Activated CD8-positive, alpha-beta memory T cell treated with anti-CD3 and anti-CD28 coated beads, Interleukin-2, amount 10 ng/mL, durations not matched to agents 7 days and 5 days (primary cell): ENCODE data around the gene PIK3CB. TPM values are rescaled to one million over a fixed set of nuclear protein-coding genes. Genes with fewer than 3 reads are reported as not detected.
"Not testable (repeated sequence)": the region's sequence is repeated elsewhere in the genome, so short reads cannot be mapped to it uniquely, and the experiment has no call there.

Source experiments
- ATAC-seq: fragments of 150-1000 bp; cut with Tn5 transposase; one replicate; pipeline ENCODE4 v1.10.0; 2021; ENCODE audit warnings: moderate library complexity
- CTCF ChIA-PET: fragments of 350-600 bp; sonication (Branson Sonifier 250); formaldehyde crosslinking; loops from one replicate; lab custom pipeline; 2021; ENCODE audit warnings: antibody characterized with exemption; lab: Charles Lee
- DNase-seq: peaks from one replicate; pipeline ENCODE4 v3.0.0-alpha.2; 2020
- H3K27ac Mint-ChIP-seq: one replicate; pipeline ENCODE4 v1.8.0; 2021; ENCODE audit warnings: mild to moderate bottlenecking, mixed read lengths
- H3K27me3 Mint-ChIP-seq: one replicate; pipeline ENCODE4 v1.8.0; 2021; ENCODE audit warnings: mixed read lengths
- H3K36me3 Mint-ChIP-seq: one replicate; pipeline ENCODE4 v1.8.0; 2021; ENCODE audit warnings: mild to moderate bottlenecking, mixed read lengths
- H3K4me1 Mint-ChIP-seq: one replicate; pipeline ENCODE4 v1.8.0; 2021; ENCODE audit warnings: mixed read lengths
- H3K4me3 Mint-ChIP-seq: one replicate; pipeline ENCODE4 v1.8.0; 2021; ENCODE audit warnings: mild to moderate bottlenecking, moderate library complexity, mixed read lengths
- H3K9me3 Mint-ChIP-seq: one replicate; pipeline ENCODE4 v1.8.0; 2022; ENCODE audit warnings: low read depth, mixed read lengths
- total RNA-seq, 2 experiments: library from RNA; stranded (reverse); gene quantifications; one replicate each; pipeline ENCODE4 v1.2.3, GENCODE V29; 2021

Gene PIK3CB
- total RNA-seq, 2 experiments from 2014 or later = 7.1 to 8.4 TPM

DNA sequence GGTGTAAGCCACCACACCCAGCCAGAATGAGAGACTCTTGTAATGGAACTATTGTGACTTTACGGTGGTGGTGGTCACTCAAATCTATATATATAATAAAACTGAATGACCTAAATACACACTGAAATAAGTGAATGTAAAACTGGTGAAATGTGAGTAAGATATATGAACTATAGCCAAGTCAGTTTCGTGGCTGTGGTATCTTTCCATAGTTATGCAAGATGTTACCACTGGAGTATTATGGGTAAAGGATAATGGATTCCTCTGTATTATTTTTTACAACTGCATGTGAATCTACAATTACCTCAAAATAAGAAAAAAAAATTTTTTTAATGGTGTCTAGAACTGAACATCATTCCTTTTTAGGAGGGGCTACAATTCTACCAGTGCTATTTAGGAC is 21.9 kb downstream of the PIK3CB start:
- H3K4me3 Mint-ChIP-seq = no peak overlapping the region
- ATAC-seq (no peak), DNase-seq (no peak)
- H3K36me3 Mint-ChIP-seq = peaks cover 6% of the 10 kb centered on the region
- no peaks in the 10 kb centered on the region for H3K9me3 Mint-ChIP-seq
- no peak overlapping the region for H3K27ac Mint-ChIP-seq
- H3K27me3 Mint-ChIP-seq = no peaks in the 10 kb centered on the region
- peaks cover 18% of the 10 kb centered on the region for H3K4me1 Mint-ChIP-seq
- CTCF ChIA-PET = no interaction called here

DNA sequence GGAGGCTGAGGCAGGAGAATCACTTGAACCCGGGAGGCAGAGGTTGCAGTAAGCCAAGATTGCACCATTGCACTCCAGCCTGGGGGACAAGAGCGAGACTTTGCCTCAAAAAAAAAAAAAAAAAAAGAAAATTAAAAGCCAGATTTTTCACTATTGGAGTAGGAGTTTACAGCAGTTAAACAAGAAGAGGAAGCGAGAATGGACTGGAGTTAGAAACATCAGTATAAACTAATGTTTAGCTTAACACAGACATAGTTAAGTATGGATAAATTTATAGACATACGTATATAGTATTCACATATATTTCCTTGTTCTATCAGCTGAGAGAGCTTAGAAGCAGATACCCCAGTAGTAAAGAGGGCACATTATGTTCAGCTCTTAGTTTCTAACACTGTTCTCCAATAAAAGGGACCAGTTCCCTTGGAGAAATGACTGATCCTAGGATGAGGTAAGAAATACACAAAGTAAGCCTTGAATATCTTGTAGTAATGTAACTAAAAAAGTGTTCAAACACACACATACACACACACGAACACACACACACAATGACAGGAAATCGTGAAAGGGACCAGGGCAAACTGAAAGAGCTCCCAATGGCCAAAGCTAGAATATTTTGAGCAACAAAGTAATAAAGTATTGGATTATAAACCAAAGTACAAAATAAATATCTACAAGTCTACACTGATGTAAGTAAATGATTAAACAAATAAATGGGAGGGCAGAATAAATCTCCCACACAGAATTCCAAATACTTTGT is 25.1 kb downstream of the PIK3CB start:
- peaks cover 9% of the 10 kb centered on the region for H3K4me1 Mint-ChIP-seq
- ATAC-seq = no peak
- CTCF ChIA-PET = interaction anchor here (0.6 kb wide), 1 partner anchor 67 kb away, joined by 3 read pairs; no protein-coding TSS in a partner anchor
- H3K27ac Mint-ChIP-seq = no peak overlapping the region
- H3K4me3 Mint-ChIP-seq = no peak overlapping the region
- peaks cover 6% of the 10 kb centered on the region for H3K36me3 Mint-ChIP-seq
- H3K9me3 Mint-ChIP-seq = no peaks in the 10 kb centered on the region
- no peaks in the 10 kb centered on the region for H3K27me3 Mint-ChIP-seq
- no peak for DNase-seq

DNA sequence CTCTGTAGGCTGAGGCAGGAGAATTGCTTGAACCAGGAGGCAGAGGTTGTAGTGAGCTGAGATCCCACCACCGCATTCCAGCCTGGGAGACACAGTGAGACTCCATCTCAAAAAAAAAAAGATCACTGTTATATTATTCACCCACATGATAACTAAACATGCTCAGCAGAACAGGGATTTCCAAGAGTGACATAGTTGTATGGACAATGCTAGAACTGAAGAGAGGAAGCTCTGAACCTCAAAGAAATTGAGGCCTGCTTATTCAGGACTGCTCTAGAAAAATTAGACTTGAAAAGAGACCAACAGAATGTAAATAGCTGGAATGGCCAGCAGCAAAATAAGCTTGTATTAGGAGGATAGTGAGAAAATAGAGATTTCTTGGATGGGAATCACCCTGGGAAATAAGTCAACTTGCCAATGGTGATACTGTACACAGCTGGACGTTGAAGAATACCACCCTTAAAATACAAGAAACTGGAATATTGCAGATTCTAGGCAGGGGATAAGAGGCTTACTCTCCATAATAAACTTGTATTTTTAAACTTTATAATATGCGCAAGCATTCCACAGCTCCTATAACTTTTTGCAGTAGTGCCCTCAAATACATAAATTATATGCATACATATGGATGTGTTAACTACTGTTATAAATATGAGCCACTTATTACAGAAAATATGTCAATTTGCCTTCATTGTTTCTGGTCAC is 28.2 kb downstream of the PIK3CB start:
- no peaks in the 10 kb centered on the region for H3K9me3 Mint-ChIP-seq
- no peaks in the 10 kb centered on the region for H3K4me1 Mint-ChIP-seq
- H3K4me3 Mint-ChIP-seq = no peak overlapping the region
- DNase-seq = no peak
- CTCF ChIA-PET = no interaction called here
- no peak for ATAC-seq
- no peaks in the 10 kb centered on the region for H3K36me3 Mint-ChIP-seq
- H3K27me3 Mint-ChIP-seq = no peaks in the 10 kb centered on the region
- no peak overlapping the region for H3K27ac Mint-ChIP-seq

DNA sequence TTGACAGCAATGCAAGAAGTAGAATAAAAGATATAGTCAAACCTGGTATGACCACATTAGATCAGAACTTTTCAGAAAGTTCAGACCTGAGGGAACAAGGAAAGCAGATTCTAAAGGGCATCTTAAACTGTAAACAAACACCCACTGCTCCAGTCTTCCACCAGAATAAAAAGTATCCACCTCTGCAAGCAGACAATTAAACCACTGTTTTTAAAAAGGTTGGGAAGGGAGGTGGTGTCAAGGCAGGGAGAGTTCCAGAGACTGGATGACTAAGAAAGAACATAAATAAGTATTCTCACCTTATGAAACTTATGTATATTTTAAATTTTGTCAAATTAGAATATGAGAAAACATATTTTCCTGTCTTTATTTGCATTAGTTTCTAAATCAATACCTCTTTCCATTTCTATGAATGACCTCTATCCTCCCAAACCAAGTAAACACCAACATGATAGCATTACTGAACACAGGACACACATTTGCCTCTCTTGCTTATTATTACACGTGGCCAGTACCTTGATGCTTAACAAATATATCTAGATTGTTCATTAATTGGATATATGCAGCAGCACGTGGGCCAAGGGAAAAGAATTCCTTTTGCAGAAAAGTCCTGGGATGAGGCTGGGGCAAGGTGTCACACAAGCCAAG is 31.6 kb downstream of the PIK3CB start:
- no peaks in the 10 kb centered on the region for H3K9me3 Mint-ChIP-seq
- H3K27me3 Mint-ChIP-seq = no peaks in the 10 kb centered on the region
- H3K27ac Mint-ChIP-seq = no peak overlapping the region
- CTCF ChIA-PET = interaction anchor here (1.8 kb wide), 1 partner anchor 113 kb away, joined by 4 read pairs; no protein-coding TSS in a partner anchor
- peaks cover 5% of the 10 kb centered on the region for H3K4me1 Mint-ChIP-seq
- H3K4me3 Mint-ChIP-seq = no peak overlapping the region
- ATAC-seq (no peak), DNase-seq (no peak)
- no peaks in the 10 kb centered on the region for H3K36me3 Mint-ChIP-seq

DNA sequence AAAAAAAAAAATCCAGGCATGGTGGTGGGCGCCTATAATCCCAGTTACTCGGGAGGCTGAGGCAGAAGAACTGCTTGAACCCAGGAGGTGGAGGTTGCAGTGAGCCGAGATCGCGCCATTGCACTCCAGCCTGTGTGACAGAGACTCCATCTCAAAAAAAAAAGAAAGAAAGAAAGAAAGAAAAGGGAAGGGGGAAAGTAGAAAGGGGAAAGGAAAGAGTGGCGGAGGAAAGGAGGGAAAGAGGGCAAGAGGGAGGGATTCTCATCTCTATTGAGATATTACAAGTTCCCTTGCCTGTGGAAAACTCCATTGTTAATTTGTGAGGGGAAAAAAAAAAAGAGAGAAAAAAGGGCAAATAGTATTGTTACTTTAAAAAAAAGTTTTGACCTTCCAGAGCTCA is 32.5 kb downstream of the PIK3CB start:
- peaks cover 12% of the 10 kb centered on the region for H3K4me1 Mint-ChIP-seq
- H3K27ac Mint-ChIP-seq, DNase-seq, ATAC-seq, CTCF ChIA-PET, H3K36me3 Mint-ChIP-seq, H3K27me3 Mint-ChIP-seq, H3K4me3 Mint-ChIP-seq, H3K9me3 Mint-ChIP-seq: not testable (repeated sequence)

DNA sequence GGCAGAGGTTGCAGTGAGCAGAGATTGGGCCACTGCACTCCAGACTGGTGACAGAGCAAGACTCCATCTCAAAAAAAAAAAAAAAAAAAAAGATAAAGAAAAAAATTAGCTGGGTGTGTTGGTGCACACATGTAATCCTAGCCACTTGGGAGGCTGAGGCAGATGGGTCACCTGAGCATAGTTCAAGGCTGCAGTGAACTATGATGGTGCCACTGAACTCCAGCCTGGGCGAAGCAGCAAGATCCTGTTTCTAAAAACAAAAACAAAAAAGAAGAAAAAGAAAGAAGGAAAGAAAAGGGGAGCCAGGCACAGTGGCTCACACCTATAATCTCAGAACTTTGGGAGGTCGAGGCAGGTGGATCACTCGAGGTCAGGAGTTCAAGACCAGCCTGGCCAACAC is 32.9 kb downstream of the PIK3CB start:
- Mint-ChIP-seq H3K36me3 (peaks cover 1% of the 10 kb centered on the region), H3K4me3 (no peak overlapping the region), H3K9me3 (no peaks in the 10 kb centered on the region), H3K4me1 (peaks cover 15% of the 10 kb centered on the region), H3K27me3 (no peaks in the 10 kb centered on the region), H3K27ac (no peak overlapping the region)
- DNase-seq = no peak
- no peak for ATAC-seq
- CTCF ChIA-PET = no interaction called here

DNA sequence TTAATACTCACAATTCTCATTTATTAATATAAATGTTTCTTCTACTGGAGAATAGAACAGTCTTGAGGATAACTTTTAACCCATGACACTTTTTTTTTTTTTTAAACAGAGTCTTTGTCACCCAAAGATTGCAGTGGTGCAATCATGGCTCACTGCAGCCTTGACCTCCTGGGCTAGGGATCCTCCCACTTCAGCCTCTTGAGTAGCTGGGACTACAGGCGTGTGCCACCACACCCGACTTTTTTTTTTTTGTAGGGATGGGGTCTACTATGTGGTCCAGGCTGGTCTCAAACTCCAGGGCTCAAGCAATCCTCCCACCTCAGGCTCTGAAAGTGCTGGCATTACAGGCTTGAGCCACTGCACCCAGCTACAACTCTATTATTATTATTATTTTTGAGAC is 34.5 kb downstream of the PIK3CB start:
- H3K27me3 Mint-ChIP-seq = no peaks in the 10 kb centered on the region
- ATAC-seq (no peak), DNase-seq (no peak)
- peaks cover 2% of the 10 kb centered on the region for H3K36me3 Mint-ChIP-seq
- peaks cover 16% of the 10 kb centered on the region for H3K4me1 Mint-ChIP-seq
- H3K27ac Mint-ChIP-seq = no peak overlapping the region
- CTCF ChIA-PET = no interaction called here
- no peak overlapping the region for H3K4me3 Mint-ChIP-seq
- no peaks in the 10 kb centered on the region for H3K9me3 Mint-ChIP-seq

DNA sequence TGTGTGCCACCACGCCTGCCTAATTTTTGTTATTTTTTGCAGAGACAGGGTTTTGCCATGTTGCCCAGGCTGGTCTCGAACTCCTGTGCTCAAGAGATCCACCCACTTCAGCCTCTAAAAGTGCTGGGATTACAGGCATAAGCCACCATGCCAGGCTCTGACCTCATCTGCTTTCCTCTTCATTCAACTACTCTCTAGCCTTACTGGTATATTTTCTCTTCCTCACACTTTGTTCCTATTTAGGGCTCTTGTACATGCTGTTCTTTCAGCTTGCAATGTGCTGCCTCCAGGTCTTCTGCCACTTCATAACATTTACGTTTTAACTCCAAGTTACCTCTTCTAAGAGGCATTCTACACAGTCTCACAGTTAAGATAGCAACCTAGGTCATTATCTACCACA is 34.9 kb downstream of the PIK3CB start:
- CTCF ChIA-PET = no interaction called here
- no peaks in the 10 kb centered on the region for H3K27me3 Mint-ChIP-seq
- peaks cover 16% of the 10 kb centered on the region for H3K4me1 Mint-ChIP-seq
- H3K9me3 Mint-ChIP-seq = no peaks in the 10 kb centered on the region
- no peak overlapping the region for H3K27ac Mint-ChIP-seq
- ATAC-seq = no peak
- no peak overlapping the region for H3K4me3 Mint-ChIP-seq
- H3K36me3 Mint-ChIP-seq = peaks cover 2% of the 10 kb centered on the region
- DNase-seq = no peak

DNA sequence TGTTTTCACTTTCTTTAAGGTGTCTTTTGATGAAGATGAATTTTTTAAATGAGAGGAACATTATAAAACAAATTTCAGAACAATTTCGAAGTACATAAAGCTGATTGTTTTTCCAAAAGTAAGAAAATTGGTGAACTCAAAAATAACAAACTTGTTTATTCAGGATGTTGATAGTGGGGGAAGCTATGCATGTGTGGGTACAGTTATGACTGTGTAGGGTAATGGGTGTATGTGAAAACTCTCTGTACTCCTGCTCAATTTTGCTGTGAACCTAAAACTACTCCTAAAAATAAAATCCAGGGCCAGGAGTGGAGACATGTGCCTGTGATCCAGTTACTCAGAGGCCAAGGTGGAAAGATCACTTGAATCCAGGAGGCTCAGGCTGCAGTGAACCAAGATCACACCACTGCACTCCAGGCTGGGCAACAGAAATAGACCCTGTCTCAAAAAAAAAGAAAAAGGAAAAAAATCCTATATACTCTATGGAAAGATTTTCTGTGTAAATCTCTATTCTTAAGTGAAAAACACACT is 37.2 kb downstream of the PIK3CB start:
- CTCF ChIA-PET = interaction anchor here (1.2 kb wide), 1 partner anchor 17 kb away, joined by 3 read pairs; no protein-coding TSS in a partner anchor
- no peak for DNase-seq
- H3K4me1 Mint-ChIP-seq = peaks cover 16% of the 10 kb centered on the region
- peaks cover 7% of the 10 kb centered on the region for H3K36me3 Mint-ChIP-seq
- peak; percentile 49 for ATAC-seq
- H3K27ac Mint-ChIP-seq = peak overlapping the region; percentile 37
- H3K4me3 Mint-ChIP-seq = no peak overlapping the region
- H3K27me3 Mint-ChIP-seq = no peaks in the 10 kb centered on the region
- no peaks in the 10 kb centered on the region for H3K9me3 Mint-ChIP-seq

DNA sequence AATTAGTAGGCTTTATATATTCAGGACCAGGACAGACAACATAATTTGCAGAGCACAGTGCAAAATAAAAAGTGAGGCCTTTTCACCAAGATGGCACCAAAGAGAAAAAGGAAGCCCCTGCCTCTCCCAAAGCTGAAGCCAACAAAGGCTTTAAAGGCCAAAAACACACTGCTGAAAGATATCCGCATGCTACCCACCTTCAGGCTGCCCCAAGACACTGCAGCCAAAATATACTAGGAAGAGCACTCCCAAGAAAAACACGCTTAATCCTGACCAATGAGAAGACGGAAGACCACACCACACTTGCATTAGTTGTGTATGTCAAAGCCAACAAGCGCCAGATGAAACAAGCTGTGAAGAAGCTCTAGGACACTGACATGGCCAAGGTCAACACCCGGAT is 38.0 kb downstream of the PIK3CB start:
- CTCF ChIA-PET = no interaction called here
- Mint-ChIP-seq H3K27ac (no peak overlapping the region), H3K9me3 (no peaks in the 10 kb centered on the region), H3K27me3 (no peaks in the 10 kb centered on the region), H3K36me3 (peaks cover 7% of the 10 kb centered on the region), H3K4me3 (no peak overlapping the region), H3K4me1 (peaks cover 18% of the 10 kb centered on the region)
- ATAC-seq (no peak), DNase-seq (no peak)

DNA sequence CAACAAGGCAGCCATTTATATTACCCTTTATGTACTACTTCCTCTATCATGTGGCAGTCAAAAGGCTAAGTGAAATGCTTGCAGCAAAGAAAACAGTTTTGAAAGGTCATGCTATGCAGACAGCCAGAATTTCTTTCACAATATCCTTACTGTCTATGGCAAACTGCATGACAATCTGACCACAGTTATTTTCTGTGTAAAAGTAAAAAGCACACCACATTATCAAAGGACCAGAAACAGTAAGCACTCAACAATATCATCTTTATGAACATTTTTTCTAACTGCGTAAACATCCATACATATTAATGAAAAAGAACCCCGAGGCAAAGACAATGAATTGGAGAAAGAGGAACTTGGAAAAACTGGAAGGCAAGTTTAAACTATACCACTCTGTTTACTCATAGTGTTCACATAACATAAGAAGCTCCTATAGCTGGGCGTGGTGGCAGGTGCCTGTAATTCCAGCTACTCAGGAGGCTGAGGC is 47.9 kb downstream of the PIK3CB start:
- peaks cover 24% of the 10 kb centered on the region for H3K4me1 Mint-ChIP-seq
- no peaks in the 10 kb centered on the region for H3K9me3 Mint-ChIP-seq
- no peak for ATAC-seq
- H3K27ac Mint-ChIP-seq = no peak overlapping the region
- no peaks in the 10 kb centered on the region for H3K27me3 Mint-ChIP-seq
- CTCF ChIA-PET = interaction anchor here (1.2 kb wide), 1 partner anchor 129 kb away, joined by 4 read pairs; no protein-coding TSS in a partner anchor
- DNase-seq = no peak
- H3K36me3 Mint-ChIP-seq = peaks cover 11% of the 10 kb centered on the region
- H3K4me3 Mint-ChIP-seq = no peak overlapping the region

DNA sequence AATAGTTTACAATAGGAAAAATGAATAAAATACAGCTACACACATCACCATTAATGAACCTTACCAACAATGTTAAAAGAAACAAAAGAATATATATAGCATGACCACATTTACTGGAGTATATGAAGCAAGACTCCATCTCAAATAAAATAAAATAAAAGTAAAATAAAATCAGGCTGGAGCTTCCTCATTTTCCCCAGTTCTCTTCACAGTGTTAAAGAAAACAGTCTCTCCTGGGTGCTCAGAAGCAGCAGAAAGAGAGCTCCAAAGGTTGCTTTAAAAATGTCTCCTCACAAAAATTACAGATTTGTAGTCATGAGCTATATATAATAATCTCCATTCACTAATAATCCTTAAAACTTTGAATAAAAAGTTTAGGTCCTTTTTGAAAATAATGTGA is 48.8 kb downstream of the PIK3CB start:
- H3K4me3 Mint-ChIP-seq = no peak overlapping the region
- peaks cover 24% of the 10 kb centered on the region for H3K4me1 Mint-ChIP-seq
- ATAC-seq (no peak), DNase-seq (no peak)
- H3K27me3 Mint-ChIP-seq = no peaks in the 10 kb centered on the region
- H3K27ac Mint-ChIP-seq = no peak overlapping the region
- CTCF ChIA-PET = interaction anchor here (1.0 kb wide), 1 partner anchor 130 kb away, joined by 3 read pairs; no protein-coding TSS in a partner anchor
- H3K9me3 Mint-ChIP-seq = no peaks in the 10 kb centered on the region
- peaks cover 7% of the 10 kb centered on the region for H3K36me3 Mint-ChIP-seq

DNA sequence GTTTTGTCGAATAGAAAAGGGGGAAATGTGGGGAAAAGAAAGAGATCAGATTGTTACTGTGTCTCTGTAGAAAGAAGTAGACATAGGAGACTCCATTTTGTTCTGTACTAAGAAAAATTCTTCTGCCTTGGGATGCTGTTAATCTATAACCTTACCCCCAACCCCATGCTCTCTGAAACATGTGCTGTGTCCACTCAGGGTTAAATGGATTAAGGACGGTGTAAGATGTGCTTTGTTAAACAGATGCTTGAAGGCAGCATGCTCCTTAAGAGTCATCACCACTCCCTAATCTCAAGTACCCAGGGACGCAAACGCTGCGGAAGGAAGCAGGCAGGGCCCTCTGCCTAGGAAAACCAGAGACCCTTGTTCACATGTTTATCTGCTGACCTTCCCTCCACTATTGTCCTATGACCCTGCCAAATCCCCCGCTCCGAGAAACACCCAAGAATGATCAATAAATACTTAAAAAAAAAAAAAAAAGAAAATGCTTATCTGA is 49.3 kb downstream of the PIK3CB start:
- CTCF ChIA-PET = interaction anchor here (1.0 kb wide), 1 partner anchor 130 kb away, joined by 3 read pairs; no protein-coding TSS in a partner anchor

More for the DNA sequence above, 49.3 kb downstream of the PIK3CB start:
- H3K9me3 Mint-ChIP-seq, H3K36me3 Mint-ChIP-seq, ATAC-seq, H3K27ac Mint-ChIP-seq, H3K27me3 Mint-ChIP-seq, H3K4me3 Mint-ChIP-seq, DNase-seq: not testable (repeated sequence)
- H3K4me1 Mint-ChIP-seq = peaks cover 28% of the 10 kb centered on the region
